ENCODE measurements around the gene PYDC2. TPM values are rescaled to one million over a fixed set of nuclear protein-coding genes. Genes with fewer than 3 reads are reported as not detected.
"Not testable (repeated sequence)": the region's sequence is repeated elsewhere in the genome, so short reads cannot be mapped to it uniquely, and the experiment has no call there.

PYDC2 gene
- total and polyA plus RNA-seq, 5 donors from 2014 or later = not detected

GRCh38 chr3:191470545-191470944 is 9.6 kb downstream of the PYDC2 start:
- DNase-seq = no peak
- H3K36me3 Mint-ChIP-seq = no peaks in the 10 kb centered on the region
- no peaks in the 10 kb centered on the region for H3K4me1 ChIP-seq (ENCODE audit: control insufficient read depth, insufficient read depth, low read length, poor library complexity, severe bottlenecking)
- H3K4me1 Mint-ChIP-seq = no peaks in the 10 kb centered on the region
- no peaks in the 10 kb centered on the region for H3K36me3 ChIP-seq (ENCODE audit: control insufficient read depth, insufficient read depth, low read length)
- ATAC-seq (ENCODE audit: low read depth in 2 of 2) = no peak
- H3K9me3 ChIP-seq (ENCODE audit: control insufficient read depth in 2 of 2, low read length in 2 of 2) = no peaks in the 10 kb centered on the region
- H3K27ac ChIP-seq (ENCODE audit: insufficient read depth, low read length, poor library complexity, severe bottlenecking) = no peak overlapping the region
- no peaks in the 10 kb centered on the region for H3K27me3 ChIP-seq (ENCODE audit: control insufficient read depth, insufficient read depth, low read length)
- H3K4me3 ChIP-seq (ENCODE audit: low read depth, low read length) = no peak overlapping the region
- no peak overlapping the region for H3K4me3 Mint-ChIP-seq
- H3K27ac Mint-ChIP-seq = no peak overlapping the region
- H3K9me3 Mint-ChIP-seq = peaks cover 0 to 4% (median 3%) of the 10 kb centered on the region in 7 donors
- no peaks in the 10 kb centered on the region for H3K27me3 Mint-ChIP-seq

GRCh38 chr3:191473661-191474198 is 12.8 kb downstream of the PYDC2 start:
- H3K9me3 ChIP-seq (ENCODE audit: control insufficient read depth in 2 of 2, low read length in 2 of 2) = no peaks in the 10 kb centered on the region
- no peaks in the 10 kb centered on the region for H3K27me3 Mint-ChIP-seq
- ATAC-seq (ENCODE audit: low read depth in 2 of 2) = no peak

GRCh38 chr3:191476066-191476772 is 15.3 kb downstream of the PYDC2 start:
- no peaks in the 10 kb centered on the region for H3K27me3 Mint-ChIP-seq
- peaks cover 0 to 8% (median 3%) of the 10 kb centered on the region in 7 donors for H3K9me3 Mint-ChIP-seq
- no peak for DNase-seq
- no peaks in the 10 kb centered on the region for H3K4me1 Mint-ChIP-seq
- no peak overlapping the region for H3K27ac Mint-ChIP-seq
- H3K36me3 ChIP-seq (ENCODE audit: control insufficient read depth, insufficient read depth, low read length) = no peaks in the 10 kb centered on the region
- no peaks in the 10 kb centered on the region for H3K9me3 ChIP-seq (ENCODE audit: control insufficient read depth in 2 of 2, low read length in 2 of 2)
- H3K4me3 ChIP-seq (ENCODE audit: low read depth, low read length) = no peak overlapping the region
- H3K36me3 Mint-ChIP-seq = no peaks in the 10 kb centered on the region
- ATAC-seq (ENCODE audit: low read depth in 2 of 2) = no peak
- H3K4me3 Mint-ChIP-seq = no peak overlapping the region
- no peaks in the 10 kb centered on the region for H3K27me3 ChIP-seq (ENCODE audit: control insufficient read depth, insufficient read depth, low read length)
- H3K27ac ChIP-seq (ENCODE audit: insufficient read depth, low read length, poor library complexity, severe bottlenecking) = no peak overlapping the region
- no peaks in the 10 kb centered on the region for H3K4me1 ChIP-seq (ENCODE audit: control insufficient read depth, insufficient read depth, low read length, poor library complexity, severe bottlenecking)

More at GRCh38 chr3:191473661-191474198, 12.8 kb downstream of the PYDC2 start:
- H3K4me3 ChIP-seq (ENCODE audit: low read depth, low read length) = no peak overlapping the region
- no peaks in the 10 kb centered on the region for H3K4me1 Mint-ChIP-seq
- peaks cover 0 to 4% (median 3%) of the 10 kb centered on the region in 7 donors for H3K9me3 Mint-ChIP-seq
- no peaks in the 10 kb centered on the region for H3K36me3 Mint-ChIP-seq
- H3K27me3 ChIP-seq (ENCODE audit: control insufficient read depth, insufficient read depth, low read length) = no peaks in the 10 kb centered on the region
- no peak overlapping the region for H3K27ac Mint-ChIP-seq
- DNase-seq = no peak
- no peak overlapping the region for H3K27ac ChIP-seq (ENCODE audit: insufficient read depth, low read length, poor library complexity, severe bottlenecking)
- H3K4me1 ChIP-seq (ENCODE audit: control insufficient read depth, insufficient read depth, low read length, poor library complexity, severe bottlenecking) = no peaks in the 10 kb centered on the region
- no peak overlapping the region for H3K4me3 Mint-ChIP-seq
- H3K36me3 ChIP-seq (ENCODE audit: control insufficient read depth, insufficient read depth, low read length) = no peaks in the 10 kb centered on the region

- not testable (repeated sequence) for H3K4me3 Mint-ChIP-seq; H3K27ac ChIP-seq (ENCODE audit: insufficient read depth, low read length, poor library complexity, severe bottlenecking); H3K36me3 ChIP-seq (ENCODE audit: control insufficient read depth, insufficient read depth, low read length); H3K36me3 Mint-ChIP-seq; H3K27me3 Mint-ChIP-seq; DNase-seq; H3K4me1 ChIP-seq (ENCODE audit: control insufficient read depth, insufficient read depth, low read length, poor library complexity, severe bottlenecking); H3K27ac Mint-ChIP-seq; H3K9me3 ChIP-seq (ENCODE audit: control insufficient read depth in 2 of 2, low read length in 2 of 2); H3K27me3 ChIP-seq (ENCODE audit: control insufficient read depth, insufficient read depth, low read length); H3K4me3 ChIP-seq (ENCODE audit: low read depth, low read length); H3K4me1 Mint-ChIP-seq; ATAC-seq (ENCODE audit: low read depth in 2 of 2)
- peaks cover 0 to 12% (median 4%) of the 10 kb centered on the region in 7 donors for H3K9me3 Mint-ChIP-seq
These were observed 23.0 kb downstream of the PYDC2 start for GRCh38 chr3:191483994-191484393.

- H3K4me3 ChIP-seq (ENCODE audit: low read depth, low read length) = no peak overlapping the region
- no peaks in the 10 kb centered on the region for H3K4me1 Mint-ChIP-seq
- H3K36me3 ChIP-seq (ENCODE audit: control insufficient read depth, insufficient read depth, low read length) = no peaks in the 10 kb centered on the region
- H3K4me1 ChIP-seq (ENCODE audit: control insufficient read depth, insufficient read depth, low read length, poor library complexity, severe bottlenecking) = no peaks in the 10 kb centered on the region
- ATAC-seq (ENCODE audit: low read depth in 2 of 2) = no peak
- H3K9me3 ChIP-seq (ENCODE audit: control insufficient read depth in 2 of 2, low read length in 2 of 2) = no peaks in the 10 kb centered on the region
- H3K27me3 Mint-ChIP-seq = no peaks in the 10 kb centered on the region
- no peaks in the 10 kb centered on the region for H3K27me3 ChIP-seq (ENCODE audit: control insufficient read depth, insufficient read depth, low read length)
- no peaks in the 10 kb centered on the region for H3K36me3 Mint-ChIP-seq
- no peak overlapping the region for H3K4me3 Mint-ChIP-seq
- peaks cover 0 to 12% (median 6%) of the 10 kb centered on the region in 7 donors for H3K9me3 Mint-ChIP-seq
- H3K27ac ChIP-seq (ENCODE audit: insufficient read depth, low read length, poor library complexity, severe bottlenecking) = no peak overlapping the region
- no peak overlapping the region for H3K27ac Mint-ChIP-seq
- DNase-seq = no peak
These were observed 23.5 kb downstream of the PYDC2 start for GRCh38 chr3:191484461-191484860.

- no peaks in the 10 kb centered on the region for H3K4me1 Mint-ChIP-seq
- DNase-seq (no peak), ATAC-seq (ENCODE audit: low read depth in 2 of 2) (no peak)
- peaks cover 0 to 5% (median 2%) of the 10 kb centered on the region in 7 donors for H3K9me3 Mint-ChIP-seq
- Histone ChIP-seq H3K36me3 (ENCODE audit: control insufficient read depth, insufficient read depth, low read length) (no peaks in the 10 kb centered on the region), H3K27me3 (ENCODE audit: control insufficient read depth, insufficient read depth, low read length) (no peaks in the 10 kb centered on the region), H3K4me3 (ENCODE audit: low read depth, low read length) (no peak overlapping the region), H3K9me3 (ENCODE audit: control insufficient read depth in 2 of 2, low read length in 2 of 2) (no peaks in the 10 kb centered on the region), H3K4me1 (ENCODE audit: control insufficient read depth, insufficient read depth, low read length, poor library complexity, severe bottlenecking) (no peaks in the 10 kb centered on the region), H3K27ac (ENCODE audit: insufficient read depth, low read length, poor library complexity, severe bottlenecking) (no peak overlapping the region)
- H3K27me3 Mint-ChIP-seq = no peaks in the 10 kb centered on the region
- H3K36me3 Mint-ChIP-seq = no peaks in the 10 kb centered on the region
- H3K27ac Mint-ChIP-seq = no peak overlapping the region
- H3K4me3 Mint-ChIP-seq = no peak overlapping the region
These were observed 31.6 kb downstream of the PYDC2 start for GRCh38 chr3:191492601-191493000.

GRCh38 chr3:191493336-191493735 is 32.4 kb downstream of the PYDC2 start:
- Mint-ChIP-seq H3K36me3 (no peaks in the 10 kb centered on the region), H3K9me3 (peaks cover 0 to 5% (median 2%) of the 10 kb centered on the region in 7 donors), H3K4me3 (no peak overlapping the region), H3K4me1 (no peaks in the 10 kb centered on the region), H3K27me3 (no peaks in the 10 kb centered on the region), H3K27ac (no peak overlapping the region)
- no peaks in the 10 kb centered on the region for H3K4me1 ChIP-seq (ENCODE audit: control insufficient read depth, insufficient read depth, low read length, poor library complexity, severe bottlenecking)
- H3K27ac ChIP-seq (ENCODE audit: insufficient read depth, low read length, poor library complexity, severe bottlenecking) = no peak overlapping the region
- H3K27me3 ChIP-seq (ENCODE audit: control insufficient read depth, insufficient read depth, low read length) = no peaks in the 10 kb centered on the region
- H3K9me3 ChIP-seq (ENCODE audit: control insufficient read depth in 2 of 2, low read length in 2 of 2) = no peaks in the 10 kb centered on the region
- DNase-seq (no peak), ATAC-seq (ENCODE audit: low read depth in 2 of 2) (no peak)
- H3K4me3 ChIP-seq (ENCODE audit: low read depth, low read length) = no peak overlapping the region
- no peaks in the 10 kb centered on the region for H3K36me3 ChIP-seq (ENCODE audit: control insufficient read depth, insufficient read depth, low read length)

All from CD4-positive, CD25-positive, alpha-beta regulatory T cell (primary cell).